GM13976 (cell line): ENCODE data around the gene MB.
"Not testable (repeated sequence)": the region's sequence is repeated elsewhere in the genome, so short reads cannot be mapped to it uniquely, and the experiment has no call there.

Experiments
- DNase-seq: peaks from one replicate; pipeline ENCODE4 v3.0.0; 2012; ENCODE audit warnings: low spot score
- CTCF ChIP-seq: IDR thresholded peaks from 2 replicates; pipeline ENCODE4 v1.5.1; 2012; ENCODE audit warnings: borderline replicate concordance, mild to moderate bottlenecking; ENCODE audit not compliant: insufficient read depth; ENCODE audit errors: extremely low read depth, missing control alignments, control extremely low read depth
- in situ Hi-C: fragments of 300-500 bp; cut with MboI; formaldehyde crosslinking; loops from one replicate; pipeline ENCODE4 v1.12.0; 2022; ENCODE audit warnings: low sequenced_read_pairs, mixed read lengths, inconsistent platforms; ENCODE audit not compliant: unreplicated experiment

Gene MB

GRCh38 chr22:35617137-35617755, at the start of gene MB:
MB (minus strand) TSS chr22:35617329; CDS start chr22:35617257, 72 bp downstream.
- TF ChIP-seq CTCF: no peak
- in situ Hi-C loops: no loop called here

GRCh38 chr22:35666699-35667098, 49.6 kb upstream of the MB start:
- in situ Hi-C loops, DNase-seq: not testable (repeated sequence)

More at GRCh38 chr22:35617137-35617755, at the start of gene MB:
- DNase-seq: no peak

GRCh38 chr22:35664955-35665587, 47.9 kb upstream of the MB start:
- no peak for DNase-seq
- in situ Hi-C loops: no loop called here
- TF ChIP-seq CTCF: no peak

GRCh38 chr22:35663371-35663770, 46.2 kb upstream of the MB start:
- no peak for DNase-seq
- in situ Hi-C loops: no loop called here
- no peak for TF ChIP-seq CTCF

GRCh38 chr22:35662914-35663313, 45.8 kb upstream of the MB start:
- DNase-seq: no peak
- in situ Hi-C loops: no loop called here
- TF ChIP-seq CTCF: no peak

GRCh38 chr22:35661464-35661863, 44.3 kb upstream of the MB start:
- no peak for TF ChIP-seq CTCF
- in situ Hi-C loops: no loop called here
- DNase-seq: no peak

- in situ Hi-C loops: no loop called here
- TF ChIP-seq CTCF: no peak
- no peak for DNase-seq
Measured at GRCh38 chr22:35660291-35661127, 43.4 kb upstream of the MB start.
